Kidney (tissue), 14 donors: ENCODE results near the gene STPG2. TPM values are rescaled to one million over a fixed set of nuclear protein-coding genes. Genes with fewer than 3 reads are reported as not detected.

Source experiments
- DNase-seq, 5 donors: peaks; one replicate each; pipeline ENCODE4 v3.0.0-alpha.2; 2013 to 2020
- FAIRE-seq: peaks from 2 replicates; lab custom pipeline; 2012; peaks lifted over from hg19 to GRCh38; lab: Jason Lieb, UNC
- H3K27ac ChIP-seq, 2 donors: one replicate each; pipeline ENCODE4 v1.7.0; 2013; ENCODE audit warnings: low read depth in 2 of 2, low read length in 2 of 2, inconsistent platforms in 1 of 2
- H3K27me3 ChIP-seq: one replicate; pipeline ENCODE4 v1.7.1; 2013; ENCODE audit warnings: low read length, inconsistent platforms; ENCODE audit not compliant: control insufficient read depth, insufficient read depth
- H3K36me3 ChIP-seq, 3 donors: one replicate each; pipeline versions ENCODE4 v1.7.0 to v1.7.1; 2013; ENCODE audit warnings: low read length in 3 of 3, control low read depth in 1 of 3, inconsistent platforms in 1 of 3; ENCODE audit not compliant: insufficient read depth in 3 of 3, control insufficient read depth in 2 of 3
- H3K4me1 ChIP-seq, 3 donors: one replicate each; pipeline versions ENCODE4 v1.7.0 to v1.7.1; 2013; ENCODE audit warnings: low read length in 3 of 3, inconsistent platforms in 1 of 3, low read depth in 1 of 3; ENCODE audit not compliant: control insufficient read depth in 2 of 3, insufficient read depth in 2 of 3
- H3K4me3 ChIP-seq, 3 donors: one replicate each; pipeline versions ENCODE4 v1.7.0 to v1.8.1; 2013; ENCODE audit warnings: low read length in 3 of 3, control low read depth in 1 of 3, inconsistent platforms in 1 of 3
- H3K9ac ChIP-seq, 3 donors: one replicate each; pipeline versions ENCODE4 v1.7.0 to v1.7.1; 2013; ENCODE audit warnings: low read length in 3 of 3, control low read depth in 1 of 3, inconsistent platforms in 1 of 3
- H3K9me3 ChIP-seq, 3 donors: one replicate each; pipeline versions ENCODE4 v1.7.0 to v1.7.1; 2013; ENCODE audit warnings: low read length in 3 of 3, control low read depth in 1 of 3, inconsistent platforms in 1 of 3; ENCODE audit not compliant: control insufficient read depth in 2 of 3, insufficient read depth in 1 of 3
- CTCF ChIP-seq: IDR thresholded peaks from 3 replicates; pipeline ENCODE4 v1.5.1; 2012; ENCODE audit warnings: mild to moderate bottlenecking, moderate library complexity, borderline replicate concordance; ENCODE audit not compliant: insufficient read depth; ENCODE audit errors: extremely low read depth
- intact Hi-C: fragments of 100-400 bp; cut with DNase I; formaldehyde crosslinking; loops from one replicate; pipeline ENCODE4 v1.11.1; 2022
- polyA plus RNA-seq: library from polyadenylated mRNA; stranded (reverse); fragments of 350-450 nt; fragmentation: Illumina TruSeq; extraction: RNeasy Lipid Tissue Mini Kit (QIAGEN cat#74804); gene quantifications from one replicate; pipeline ENCODE4 v1.2.3, GENCODE V29; 2014; ENCODE audit warnings: low read depth, low replicate concordance; ENCODE audit not compliant: insufficient read depth
- total RNA-seq: library from RNA; stranded (reverse); fragmentation: NEBNext Ultra II Directional; extraction: Animal tissue kit (Norgen Biotek cat#: 25700); gene quantifications from one replicate; pipeline ENCODE4 v1.2.1, GENCODE V29; 2021
- donor health status: control.
- donor health status: control.
- donor health status: control.
- donor health status: control.
- donor health status: control.
- donor health status: DM: yes; HTN: yes; CAD: no.
- donor health status: Normal renal cell carcinoma (clear cell type).

Gene STPG2
- total and polyA plus RNA-seq, 2 donors from 2014 or later = 0.43 to 1.1 TPM

GRCh38 chr4:97761445-97762114, 381.7 kb downstream of the STPG2 start:
- Histone ChIP-seq H3K4me1 (no peaks in the 10 kb centered on the region), H3K27me3 (no peaks in the 10 kb centered on the region)
- FAIRE-seq = no peak

GRCh38 chr4:97759785-97760184, 383.5 kb downstream of the STPG2 start:
- DNase-seq (no peak), FAIRE-seq (no peak)
- intact Hi-C loops = no loop called here
- Histone ChIP-seq H3K4me3 (no peak overlapping the region), H3K27ac (no peak overlapping the region), H3K4me1 (no peaks in the 10 kb centered on the region), H3K36me3 (no peaks in the 10 kb centered on the region), H3K9ac (no peak overlapping the region), H3K27me3 (no peaks in the 10 kb centered on the region), H3K9me3 (no peaks in the 10 kb centered on the region)
- TF ChIP-seq CTCF = no peak

More at GRCh38 chr4:97761445-97762114, 381.7 kb downstream of the STPG2 start:
- intact Hi-C loops = no loop called here
- DNase-seq = peak in 1 of 5 donors; percentile 4
- Histone ChIP-seq H3K36me3 (no peaks in the 10 kb centered on the region), H3K9ac (no peak overlapping the region), H3K9me3 (no peaks in the 10 kb centered on the region), H3K27ac (no peak overlapping the region), H3K4me3 (no peak overlapping the region)
- no peak for TF ChIP-seq CTCF

- H3K36me3 ChIP-seq = no peaks in the 10 kb centered on the region
- FAIRE-seq (no peak), DNase-seq (no peak)
- no peak overlapping the region for H3K27ac ChIP-seq
- no peaks in the 10 kb centered on the region for H3K27me3 ChIP-seq
- no peaks in the 10 kb centered on the region for H3K9me3 ChIP-seq
- intact Hi-C loops = no loop called here
- TF ChIP-seq CTCF = no peak
- H3K9ac ChIP-seq = no peak overlapping the region
- no peaks in the 10 kb centered on the region for H3K4me1 ChIP-seq
- no peak overlapping the region for H3K4me3 ChIP-seq
Measured at GRCh38 chr4:97752599-97752998, 390.7 kb downstream of the STPG2 start.

- intact Hi-C loops = no loop called here
- Histone ChIP-seq H3K27ac (no peak overlapping the region), H3K36me3 (no peaks in the 10 kb centered on the region), H3K9me3 (no peaks in the 10 kb centered on the region), H3K4me3 (no peak overlapping the region), H3K27me3 (no peaks in the 10 kb centered on the region), H3K9ac (no peak overlapping the region), H3K4me1 (no peaks in the 10 kb centered on the region)
- DNase-seq (peak in 2 of 5 donors; percentile 11 to 13), FAIRE-seq (no peak)
- TF ChIP-seq CTCF = no peak
Measured at GRCh38 chr4:97747945-97748344, 395.3 kb downstream of the STPG2 start.
